Fibroblast of villous mesenchyme (primary cell): ENCODE measurements around the gene PRKACA. TPM values are rescaled to one million over a fixed set of nuclear protein-coding genes. Genes with fewer than 3 reads are reported as not detected.
A peak's percentile ranks its signal among the peaks of the same experiment; 100 is the strongest.

Source experiments
- DNase-seq: peaks from one replicate; pipeline ENCODE4 v3.0.0-alpha.2; 2010; ENCODE audit warnings: low read depth
- H3K4me3 ChIP-seq: 2 replicates; pipeline ENCODE4 v1.5.1; 2011; ENCODE audit warnings: low read depth, mild to moderate bottlenecking, low read length
- CTCF ChIP-seq: IDR thresholded peaks from 2 replicates; pipeline ENCODE4 v1.5.1; 2012; ENCODE audit warnings: low read depth, mild to moderate bottlenecking, low read length; ENCODE audit not compliant: insufficient read depth
- total RNA-seq: library from RNA; depleted of rRNA; stranded (reverse); fragments of >200 nt; gene quantifications from 2 replicates; pipeline ENCODE4 v1.2.3, GENCODE V29; 2012

The PRKACA gene
- total RNA-seq, 1 donor: 50.1 TPM

- DNase-seq: peak; percentile 100
- H3K4me3 ChIP-seq: peak overlapping the region; percentile 86
- no peak for TF ChIP-seq CTCF
Observed at GRCh38 chr19:14080887-14081796, 36.4 kb downstream of the PRKACA start.

- no peak overlapping the region for H3K4me3 ChIP-seq
Observed at GRCh38 chr19:14078411-14078810, 39.2 kb downstream of the PRKACA start.

GRCh38 chr19:14073925-14074838, 43.4 kb downstream of the PRKACA start:
- no peak for TF ChIP-seq CTCF

More at GRCh38 chr19:14078411-14078810, 39.2 kb downstream of the PRKACA start:
- TF ChIP-seq CTCF: no peak
- DNase-seq: no peak

GRCh38 chr19:14073261-14073924, 44.2 kb downstream of the PRKACA start:
- DNase-seq: peak; percentile 78
- TF ChIP-seq CTCF: no peak
- peak overlapping the region; percentile 71 for H3K4me3 ChIP-seq

More at GRCh38 chr19:14073925-14074838, 43.4 kb downstream of the PRKACA start:
- no peak for DNase-seq
- peak overlapping the region; percentile 71 for H3K4me3 ChIP-seq

GRCh38 chr19:14072535-14073260, 44.9 kb downstream of the PRKACA start, which contains the start of gene MISP3:
MISP3 (plus strand) TSS chr19:14072786; CDS start chr19:14073310, 524 bp downstream.
- peak within 1 kb of the TSS; percentile 71 for H3K4me3 ChIP-seq
- peak; percentile 53 for DNase-seq
- no peak for TF ChIP-seq CTCF
